Cardiac muscle cell (in vitro differentiated cells and primary cell): ENCODE measurements around the gene GSE1. TPM values are rescaled to one million over a fixed set of nuclear protein-coding genes. Genes with fewer than 3 reads are reported as not detected.

Source experiments
- DNase-seq, 2 donors: peaks; one replicate each; pipeline versions ENCODE4 v3.0.0 to v3.0.0-alpha.2; 2010 to 2017; ENCODE audit warnings: low read depth in 1 of 2, low spot score in 1 of 2
- H3K27ac ChIP-seq: fragments of 200-600 bp; sonication (generic); 2 replicates; pipeline ENCODE4 v1.5.1; 2016
- H3K27me3 ChIP-seq: fragments of 200-600 bp; sonication (generic); 2 replicates; pipeline ENCODE4 v1.6.0; 2016; ENCODE audit warnings: control low read depth
- H3K36me3 ChIP-seq: fragments of 200-600 bp; sonication (generic); 2 replicates; pipeline ENCODE4 v1.5.1; 2016; ENCODE audit warnings: control low read depth
- H3K4me1 ChIP-seq: fragments of 200-600 bp; sonication (generic); 2 replicates; pipeline ENCODE4 v1.8.1; 2017; ENCODE audit warnings: low read depth, mild to moderate bottlenecking, mixed run types
- H3K4me3 ChIP-seq: fragments of 200-600 bp; sonication (generic); 2 replicates; pipeline ENCODE4 v1.5.1; 2016; ENCODE audit warnings: mild to moderate bottlenecking
- H3K9me3 ChIP-seq: fragments of 200-600 bp; sonication (generic); 2 replicates; pipeline ENCODE4 v1.5.1; 2017; ENCODE audit warnings: low read depth, mild to moderate bottlenecking, control low read depth
- polyA plus RNA-seq: library from polyadenylated mRNA; unstranded; fragments of >200 nt; fragmentation: Nextera tagmentation; extraction: Ambion mirVana; gene quantifications from 2 replicates; pipeline ENCODE4 v1.2.1, GENCODE V29; 2016
- total RNA-seq: library from RNA; depleted of rRNA; stranded (reverse); fragments of >200 nt; gene quantifications from 2 replicates; pipeline ENCODE4 v1.2.3, GENCODE V29; 2016
- TF ChIP-seq, protein P1 (sequence below): IDR thresholded peaks from 2 replicates; pipeline ENCODE4 v1.5.1; 2012; ENCODE audit warnings: low read depth, mild to moderate bottlenecking, low read length

The GSE1 gene
- 89.4 and 174 TPM in 2 replicates for total RNA-seq
- 48.8 and 64.9 TPM in 2 replicates for polyA plus RNA-seq

DNA sequence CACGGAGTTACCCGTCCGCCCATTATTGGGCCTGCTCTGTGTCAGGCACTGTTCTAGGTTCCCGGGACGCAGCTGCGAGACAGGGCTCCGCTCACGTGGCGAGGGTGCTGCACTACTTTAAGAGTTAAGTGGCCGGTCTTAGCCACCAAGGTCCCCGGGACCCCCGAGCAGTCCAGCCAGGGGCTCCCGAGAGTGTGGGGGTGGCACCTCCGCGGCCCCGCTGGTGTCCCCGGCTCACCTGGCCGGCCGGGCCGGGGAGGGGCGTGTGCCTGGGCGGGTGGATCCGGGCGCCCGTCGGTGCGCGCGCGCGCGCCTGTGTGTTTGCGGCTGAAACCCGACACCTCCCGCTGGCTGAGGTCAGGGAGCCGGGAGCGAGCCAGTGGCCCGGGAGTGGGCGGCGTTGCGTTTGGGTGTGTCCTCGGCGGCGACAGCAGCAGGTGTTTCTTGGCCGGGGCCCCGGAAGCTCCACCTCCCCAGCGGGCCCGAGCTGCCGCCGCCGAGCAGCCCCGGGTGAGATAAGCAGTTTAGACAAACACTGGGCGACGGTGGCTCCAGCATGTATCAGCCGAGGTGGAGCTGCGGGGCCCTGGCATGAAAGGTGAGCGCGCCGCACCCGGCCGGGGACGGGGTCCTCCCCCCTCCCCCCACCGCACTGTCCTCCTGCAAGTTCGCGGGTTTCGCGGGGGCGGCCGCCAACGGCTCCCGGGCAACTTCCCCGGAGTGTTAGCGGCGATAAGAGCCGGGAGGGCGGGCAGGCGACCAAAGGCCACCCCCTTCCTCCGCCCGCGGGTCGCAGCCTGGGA lies at the start of gene GSE1:
GSE1 (plus strand) TSS at position 522 of the 803 bp plus-strand sequence; CDS start at position 592, 70 bp downstream.
- peak within 1 kb of the TSS; percentile 75 for H3K4me3 ChIP-seq
- peak within 1 kb of the TSS; percentile 87 for H3K27ac ChIP-seq
- H3K4me1 ChIP-seq: peaks cover 43% of the 10 kb centered on the region
- no peaks in the 10 kb centered on the region for H3K9me3 ChIP-seq
- no peaks in the 10 kb centered on the region for H3K36me3 ChIP-seq
- TF ChIP-seq, protein P1, sequence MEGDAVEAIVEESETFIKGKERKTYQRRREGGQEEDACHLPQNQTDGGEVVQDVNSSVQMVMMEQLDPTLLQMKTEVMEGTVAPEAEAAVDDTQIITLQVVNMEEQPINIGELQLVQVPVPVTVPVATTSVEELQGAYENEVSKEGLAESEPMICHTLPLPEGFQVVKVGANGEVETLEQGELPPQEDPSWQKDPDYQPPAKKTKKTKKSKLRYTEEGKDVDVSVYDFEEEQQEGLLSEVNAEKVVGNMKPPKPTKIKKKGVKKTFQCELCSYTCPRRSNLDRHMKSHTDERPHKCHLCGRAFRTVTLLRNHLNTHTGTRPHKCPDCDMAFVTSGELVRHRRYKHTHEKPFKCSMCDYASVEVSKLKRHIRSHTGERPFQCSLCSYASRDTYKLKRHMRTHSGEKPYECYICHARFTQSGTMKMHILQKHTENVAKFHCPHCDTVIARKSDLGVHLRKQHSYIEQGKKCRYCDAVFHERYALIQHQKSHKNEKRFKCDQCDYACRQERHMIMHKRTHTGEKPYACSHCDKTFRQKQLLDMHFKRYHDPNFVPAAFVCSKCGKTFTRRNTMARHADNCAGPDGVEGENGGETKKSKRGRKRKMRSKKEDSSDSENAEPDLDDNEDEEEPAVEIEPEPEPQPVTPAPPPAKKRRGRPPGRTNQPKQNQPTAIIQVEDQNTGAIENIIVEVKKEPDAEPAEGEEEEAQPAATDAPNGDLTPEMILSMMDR: no peak
- H3K27me3 ChIP-seq: no peaks in the 10 kb centered on the region
- peak; percentile 80 to 97 for DNase-seq

DNA sequence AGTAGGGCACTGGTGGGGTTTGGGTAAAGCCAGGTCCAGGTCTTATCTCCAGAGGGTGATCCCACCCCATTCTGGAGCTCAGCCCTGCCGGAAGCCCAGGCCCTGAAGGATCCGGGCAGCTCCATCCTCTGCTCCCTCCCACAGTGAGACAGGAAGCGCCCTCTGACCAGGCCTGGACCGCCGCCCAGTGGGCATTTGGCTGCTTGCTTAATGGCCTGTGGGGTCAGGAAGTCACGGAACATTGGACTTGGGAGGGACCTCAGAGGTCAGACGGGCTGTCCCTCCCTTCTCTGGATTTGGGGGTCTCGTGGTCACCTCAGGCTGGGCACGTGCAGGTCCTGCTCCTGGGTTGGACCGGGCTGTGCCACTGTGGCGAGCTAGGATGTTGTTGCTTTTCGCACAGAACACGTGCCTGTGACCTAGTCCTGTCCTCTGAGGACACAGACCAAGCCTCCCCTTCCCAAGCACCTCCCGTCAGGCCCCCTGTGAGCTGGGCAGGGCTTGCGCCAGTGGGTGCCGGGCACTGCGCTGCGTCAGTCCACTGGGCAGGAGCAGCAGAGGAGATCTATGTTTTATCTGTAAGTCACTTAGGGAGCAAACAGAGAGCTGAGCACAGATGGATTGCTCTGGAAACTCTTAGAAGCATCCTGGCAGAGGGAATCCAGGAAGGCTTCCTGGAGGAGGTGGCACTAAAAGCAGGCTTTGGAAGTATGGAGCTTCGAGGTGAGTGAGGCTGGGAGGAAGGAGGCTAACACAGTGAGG lies 49.4 kb upstream of the GSE1 start:
- H3K9me3 ChIP-seq: no peaks in the 10 kb centered on the region
- no peak overlapping the region for H3K27ac ChIP-seq
- H3K4me1 ChIP-seq: peaks cover 53% of the 10 kb centered on the region
- DNase-seq: peak in 1 of 2 donors; percentile 82
- no peak overlapping the region for H3K4me3 ChIP-seq
- no peaks in the 10 kb centered on the region for H3K36me3 ChIP-seq
- no peaks in the 10 kb centered on the region for H3K27me3 ChIP-seq
- TF ChIP-seq, protein P1: no peak

DNA sequence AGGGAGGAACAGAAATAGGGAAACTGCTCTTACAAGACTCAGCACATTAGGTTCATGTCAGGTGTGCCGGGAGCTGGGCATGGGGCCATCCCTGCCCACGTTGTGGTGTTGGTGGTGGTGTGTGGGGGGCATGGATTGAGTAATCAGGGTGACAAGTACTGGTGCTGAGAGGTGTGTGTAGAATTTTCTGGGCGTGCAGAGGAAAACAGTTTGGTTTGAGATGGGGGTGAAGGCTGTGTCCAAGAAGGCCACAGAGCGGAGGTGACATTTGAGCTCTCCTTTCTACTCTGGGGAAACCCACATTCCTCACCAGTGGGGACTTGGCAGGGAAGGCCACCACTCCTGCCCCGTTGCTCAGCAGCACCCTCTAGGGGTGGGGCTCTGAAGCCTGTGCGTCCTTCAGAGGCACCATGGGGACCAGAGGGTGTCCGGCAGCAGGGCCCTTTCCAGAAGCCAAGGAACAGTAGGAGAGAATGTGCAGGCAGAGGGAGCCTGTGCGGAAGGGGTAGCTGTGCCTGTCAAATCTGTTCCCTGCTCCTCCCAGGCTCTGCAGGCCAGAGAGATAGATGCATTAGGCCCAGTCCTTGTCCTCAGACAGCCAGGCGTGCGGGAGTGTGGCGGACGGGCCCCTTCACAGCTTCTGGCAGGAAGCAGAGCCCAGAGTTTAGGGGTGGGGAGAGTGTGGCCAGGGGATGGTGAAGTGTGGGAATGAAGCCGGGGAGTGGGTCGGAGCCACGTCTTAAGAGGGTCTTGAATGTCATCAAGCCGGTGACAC lies 48.7 kb upstream of the GSE1 start:
- H3K36me3 ChIP-seq: no peaks in the 10 kb centered on the region
- H3K9me3 ChIP-seq: no peaks in the 10 kb centered on the region
- no peak overlapping the region for H3K4me3 ChIP-seq
- peaks cover 61% of the 10 kb centered on the region for H3K4me1 ChIP-seq
- TF ChIP-seq, protein P1: peak; percentile 59
- no peaks in the 10 kb centered on the region for H3K27me3 ChIP-seq
- no peak overlapping the region for H3K27ac ChIP-seq
- no peak for DNase-seq

DNA sequence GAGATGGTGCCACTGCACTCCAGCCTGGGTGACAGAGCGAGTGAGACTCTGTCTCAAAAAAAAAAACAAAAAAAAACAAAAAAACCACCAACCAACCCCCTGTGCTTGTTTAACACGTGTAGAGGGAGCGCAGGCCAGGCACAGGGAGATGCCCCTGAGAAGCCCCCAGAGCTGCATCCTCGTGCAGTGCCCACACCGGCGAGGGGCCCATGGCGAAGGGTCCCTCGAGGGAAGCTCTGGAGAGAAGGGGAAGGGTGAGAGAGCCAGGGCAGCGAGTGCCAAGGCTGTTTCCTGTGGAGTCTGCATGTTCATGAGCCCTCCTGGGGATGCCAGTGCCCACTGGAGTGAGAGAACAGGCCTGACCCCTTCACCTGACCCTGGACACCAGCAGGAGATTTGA lies 47.8 kb upstream of the GSE1 start:
- no peaks in the 10 kb centered on the region for H3K27me3 ChIP-seq
- TF ChIP-seq, protein P1: no peak
- no peaks in the 10 kb centered on the region for H3K9me3 ChIP-seq
- no peak overlapping the region for H3K4me3 ChIP-seq
- peak overlapping the region; percentile 84 for H3K27ac ChIP-seq
- no peaks in the 10 kb centered on the region for H3K36me3 ChIP-seq
- H3K4me1 ChIP-seq: peaks cover 69% of the 10 kb centered on the region
- DNase-seq: no peak

DNA sequence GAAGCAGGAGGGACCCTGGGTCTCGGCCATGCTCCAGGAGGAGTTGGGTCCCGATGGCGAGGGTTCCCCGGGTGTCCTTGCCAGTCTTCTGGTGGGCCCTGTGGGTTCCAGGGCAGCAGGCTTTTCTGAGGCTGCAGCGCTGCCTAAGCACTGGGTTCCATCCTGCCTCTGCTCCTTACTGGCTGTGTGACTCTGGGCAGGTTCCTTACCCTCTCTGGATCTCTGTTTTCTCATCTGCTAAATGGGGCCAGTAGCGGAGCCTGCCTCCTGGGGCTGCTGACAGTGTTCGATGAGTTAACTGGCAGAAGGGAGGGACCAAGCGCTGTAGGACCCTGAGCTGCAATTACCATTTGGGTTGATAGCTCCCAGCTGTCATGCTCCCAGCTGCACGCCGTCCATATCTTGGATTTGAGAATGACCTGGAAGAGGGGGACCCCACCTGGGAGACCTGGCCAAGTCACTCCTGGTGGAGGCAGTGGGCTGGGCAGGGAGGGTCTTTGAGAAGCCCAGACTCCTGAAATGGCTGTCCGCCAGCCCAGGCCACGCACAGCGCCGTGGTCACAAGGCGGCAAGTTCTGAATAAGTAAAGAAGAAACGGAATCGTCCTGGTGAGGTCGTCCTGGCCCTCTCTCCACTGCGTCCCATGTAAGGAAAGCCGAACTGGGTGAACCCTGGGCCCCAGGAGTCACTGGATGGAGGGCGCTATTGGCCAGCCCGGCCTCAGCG lies 47.2 kb upstream of the GSE1 start:
- Histone ChIP-seq H3K4me1 (peaks cover 66% of the 10 kb centered on the region), H3K4me3 (no peak overlapping the region), H3K36me3 (no peaks in the 10 kb centered on the region), H3K9me3 (no peaks in the 10 kb centered on the region), H3K27ac (peak overlapping the region; percentile 84), H3K27me3 (no peaks in the 10 kb centered on the region)
- TF ChIP-seq, protein P1: no peak
- no peak for DNase-seq
